DOHH2 (cell line): Measurements from ENCODE around the gene ZG16.

Source experiments
- H3F3A ChIP-seq: fragments of 200-600 bp; sonication (generic), shearing (Covaris generic); 2 replicates; pipeline ENCODE4 v1.6.0; 2016; ENCODE audit warnings: antibody characterized with exemption, mild to moderate bottlenecking; ENCODE audit not compliant: control insufficient read depth, insufficient read depth
- H3K27ac ChIP-seq: fragments of 200-600 bp; sonication (generic); 2 replicates; pipeline ENCODE4 v1.5.1; 2014; ENCODE audit warnings: low read depth, mild to moderate bottlenecking, low read length, moderate library complexity
- H3K27me3 ChIP-seq: fragments of 200-600 bp; sonication (generic); 2 replicates; pipeline ENCODE4 v1.6.1; 2014; ENCODE audit warnings: mild to moderate bottlenecking, low read length, mixed read lengths; ENCODE audit not compliant: control insufficient read depth
- H3K36me3 ChIP-seq: fragments of 200-600 bp; sonication (generic); 2 replicates; pipeline ENCODE4 v1.6.1; 2014; ENCODE audit warnings: mild to moderate bottlenecking, low read length, moderate library complexity, mixed read lengths; ENCODE audit not compliant: control insufficient read depth
- H3K4me1 ChIP-seq: fragments of 200-600 bp; sonication (generic); 2 replicates; pipeline ENCODE4 v1.6.1; 2014; ENCODE audit warnings: mild to moderate bottlenecking, low read length, mixed read lengths; ENCODE audit not compliant: control insufficient read depth
- H3K4me2 ChIP-seq: fragments of 200-600 bp; sonication (generic); 2 replicates; pipeline ENCODE4 v1.6.0; 2014; ENCODE audit warnings: mild to moderate bottlenecking, low read length, moderate library complexity
- H3K4me3 ChIP-seq: fragments of 200-600 bp; sonication (generic); 2 replicates; pipeline ENCODE4 v1.5.1; 2014; ENCODE audit warnings: mild to moderate bottlenecking, low read length, mixed read lengths
- H3K79me2 ChIP-seq: fragments of 200-600 bp; sonication (generic); 2 replicates; pipeline ENCODE4 v1.6.1; 2014; ENCODE audit warnings: mild to moderate bottlenecking, low read length, mixed read lengths; ENCODE audit not compliant: control insufficient read depth
- H3K9me2 ChIP-seq: fragments of 200-600 bp; sonication (generic); replicated peaks from 2 replicates; pipeline ENCODE4 v1.6.1; 2014; ENCODE audit warnings: mild to moderate bottlenecking, low read length, mixed read lengths; ENCODE audit not compliant: control insufficient read depth
- H3K9me3 ChIP-seq: fragments of 200-600 bp; sonication (generic); 2 replicates; pipeline ENCODE4 v1.6.1; 2014; ENCODE audit warnings: antibody characterized with exemption, low read length, mixed read lengths; ENCODE audit not compliant: control insufficient read depth, insufficient read depth
- H4K20me1 ChIP-seq: fragments of 200-600 bp; sonication (generic); 2 replicates; pipeline ENCODE4 v1.6.0; 2014; ENCODE audit warnings: low read depth, mild to moderate bottlenecking, antibody characterized with exemption, low read length, moderate library complexity; ENCODE audit not compliant: control insufficient read depth, insufficient read depth
- CTCF ChIP-seq: fragments of 200-600 bp; sonication (generic); IDR thresholded peaks from one replicate; pipeline ENCODE4 v1.5.1; 2014; ENCODE audit warnings: antibody characterized with exemption, mild to moderate bottlenecking, low read depth, low read length; ENCODE audit not compliant: poor library complexity, severe bottlenecking
- EZH2phosphoT487 ChIP-seq: fragments of 200-600 bp; sonication (generic); IDR thresholded peaks from 2 replicates; pipeline ENCODE4 v1.6.1; 2017; ENCODE audit warnings: borderline replicate concordance, mild to moderate bottlenecking, antibody characterized with exemption, low read length, moderate library complexity, mixed read lengths

ZG16 gene

GRCh38 chr16:29824589-29825144 is 46.6 kb downstream of the ZG16 start:
- no peak overlapping the region for H3K27ac ChIP-seq
- peaks cover 27% of the 10 kb centered on the region for H3K4me1 ChIP-seq
- H3F3A ChIP-seq, result no peaks in the 10 kb centered on the region
- no peak overlapping the region for H3K4me2 ChIP-seq
- peaks cover 10% of the 10 kb centered on the region; the same call in 1 of the 2 replicates for H3K27me3 ChIP-seq
- peaks cover 22% of the 10 kb centered on the region for H3K36me3 ChIP-seq
- peaks cover 14% of the 10 kb centered on the region; the same call in 1 of the 2 replicates for H4K20me1 ChIP-seq
- no peak for TF ChIP-seq EZH2phosphoT487
- no peaks in the 10 kb centered on the region for H3K9me3 ChIP-seq
- no peaks in the 10 kb centered on the region for H3K9me2 ChIP-seq
- peaks cover 15% of the 10 kb centered on the region; the same call in 1 of the 2 replicates for H3K79me2 ChIP-seq
- H3K4me3 ChIP-seq, result no peak overlapping the region

- Histone ChIP-seq H3K4me1 (peaks cover 20% of the 10 kb centered on the region), H3K9me3 (no peaks in the 10 kb centered on the region), H3K27ac (no peak overlapping the region), H3F3A (no peaks in the 10 kb centered on the region), H3K36me3 (peaks cover 14% of the 10 kb centered on the region), H3K4me2 (no peak overlapping the region), H3K27me3 (peaks cover 13% of the 10 kb centered on the region; the same call in 1 of the 2 replicates), H4K20me1 (peaks cover 7% of the 10 kb centered on the region; the same call in 1 of the 2 replicates), H3K4me3 (no peak overlapping the region), H3K9me2 (no peaks in the 10 kb centered on the region), H3K79me2 (peaks cover 8% of the 10 kb centered on the region; the same call in 1 of the 2 replicates)
- TF ChIP-seq EZH2phosphoT487, result no peak
- TF ChIP-seq CTCF, result no peak
These were observed 47.3 kb downstream of the ZG16 start for GRCh38 chr16:29825145-29826044.

GRCh38 chr16:29826342-29826695 is 48.3 kb downstream of the ZG16 start:
- Histone ChIP-seq H3K27me3 (peaks cover 13% of the 10 kb centered on the region; the same call in 1 of the 2 replicates), H3K4me1 (peaks cover 10% of the 10 kb centered on the region), H3K4me3 (no peak overlapping the region), H3F3A (no peaks in the 10 kb centered on the region), H3K27ac (no peak overlapping the region), H3K9me3 (no peaks in the 10 kb centered on the region), H4K20me1 (peaks cover 4% of the 10 kb centered on the region; the same call in 1 of the 2 replicates), H3K9me2 (no peaks in the 10 kb centered on the region), H3K4me2 (no peak overlapping the region), H3K36me3 (peaks cover 5% of the 10 kb centered on the region; the same call in 1 of the 2 replicates), H3K79me2 (0 out of 2 replicates have a peak, but pooled peaks cover under 1% of the 10 kb centered on the region)
- no peak for TF ChIP-seq EZH2phosphoT487
- TF ChIP-seq CTCF, result no peak

GRCh38 chr16:29830774-29831173 is 52.7 kb downstream of the ZG16 start:
- TF ChIP-seq EZH2phosphoT487 (no peak), CTCF (no peak)
- H3K27me3 ChIP-seq, result peaks cover 13% of the 10 kb centered on the region; the same call in 1 of the 2 replicates
- H3K9me2 ChIP-seq, result no peaks in the 10 kb centered on the region
- no peaks in the 10 kb centered on the region for H3K4me1 ChIP-seq
- no peaks in the 10 kb centered on the region for H3F3A ChIP-seq
- H3K79me2 ChIP-seq, result no peaks in the 10 kb centered on the region
- H3K27ac ChIP-seq, result no peak overlapping the region
- H4K20me1 ChIP-seq, result no peaks in the 10 kb centered on the region
- H3K4me3 ChIP-seq, result no peak overlapping the region
- H3K9me3 ChIP-seq, result no peaks in the 10 kb centered on the region
- H3K36me3 ChIP-seq, result no peaks in the 10 kb centered on the region
- no peak overlapping the region for H3K4me2 ChIP-seq
